CD4-positive, alpha-beta T cell treated with Interleukin-17A for 1 hour (primary cell): ENCODE measurements around the gene MYO10.

Experiments
- DNase-seq: peaks from one replicate; pipeline ENCODE4 v3.0.0-alpha.2; 2020

MYO10 gene

DNA sequence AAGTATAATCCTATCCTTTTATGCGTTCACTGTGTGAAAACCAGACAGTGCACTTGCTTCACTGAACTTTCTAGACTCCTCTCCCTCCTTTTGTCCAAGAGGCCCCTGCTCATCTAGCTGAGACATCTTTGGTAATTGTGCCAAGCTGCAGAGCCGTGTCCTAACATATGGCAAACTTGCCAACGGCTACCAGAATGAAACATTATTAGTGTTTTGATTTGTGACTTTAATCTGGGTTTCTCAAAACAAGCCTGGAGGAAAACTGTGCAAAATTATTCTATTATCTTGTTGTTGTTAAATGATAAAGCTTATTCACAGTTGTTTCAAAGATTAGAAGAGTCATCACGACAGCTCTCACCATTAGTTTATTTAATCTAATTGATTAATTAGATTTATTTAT is 240.3 kb downstream of the MYO10 start:
- DNase-seq, result no peak

DNA sequence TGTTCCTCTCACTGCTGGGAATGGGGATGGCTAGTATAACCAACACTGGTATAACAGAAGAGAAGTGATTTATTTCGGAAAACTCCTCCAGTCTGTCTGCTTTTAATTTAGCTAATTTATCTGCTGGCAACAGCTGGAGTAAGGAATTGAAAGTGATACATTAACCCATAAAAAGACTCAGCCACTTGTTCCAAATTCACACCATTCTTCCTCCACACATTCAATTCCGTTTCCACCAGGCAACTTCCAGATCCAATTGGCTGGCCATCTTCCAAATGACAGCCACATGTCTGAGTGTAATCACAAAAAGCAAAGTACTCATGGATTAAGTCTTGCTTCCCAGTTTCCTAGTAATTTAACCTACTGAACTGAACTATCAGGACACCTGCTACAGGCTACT is 242.2 kb downstream of the MYO10 start:
- DNase-seq, result no peak

DNA sequence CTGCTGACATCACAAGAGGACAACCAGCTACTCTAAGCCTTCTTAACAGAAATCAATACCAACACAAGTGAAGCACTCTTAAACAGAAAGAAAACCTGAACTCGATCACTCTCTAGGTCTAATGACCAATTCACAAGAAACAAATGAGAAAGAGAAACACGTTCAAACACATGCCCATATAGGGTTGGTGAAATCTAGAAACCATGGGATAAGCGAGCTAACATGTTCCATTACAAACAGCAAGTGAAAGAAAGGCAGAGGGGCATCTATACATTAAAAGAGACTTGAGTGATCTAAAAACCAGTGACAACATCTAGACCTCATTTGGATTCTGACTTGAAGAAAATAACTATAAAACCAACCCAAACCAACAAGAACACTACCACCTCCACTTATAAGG is 244.4 kb downstream of the MYO10 start:
- DNase-seq, result no peak

GRCh38 chr5:16690243-16690852 is 245.7 kb downstream of the MYO10 start:
- no peak for DNase-seq

- DNase-seq, result no peak
Observed at GRCh38 chr5:16687898-16688297, 248.2 kb downstream of the MYO10 start.

GRCh38 chr5:16685069-16685468 is 251.0 kb downstream of the MYO10 start:
- DNase-seq, result no peak

DNA sequence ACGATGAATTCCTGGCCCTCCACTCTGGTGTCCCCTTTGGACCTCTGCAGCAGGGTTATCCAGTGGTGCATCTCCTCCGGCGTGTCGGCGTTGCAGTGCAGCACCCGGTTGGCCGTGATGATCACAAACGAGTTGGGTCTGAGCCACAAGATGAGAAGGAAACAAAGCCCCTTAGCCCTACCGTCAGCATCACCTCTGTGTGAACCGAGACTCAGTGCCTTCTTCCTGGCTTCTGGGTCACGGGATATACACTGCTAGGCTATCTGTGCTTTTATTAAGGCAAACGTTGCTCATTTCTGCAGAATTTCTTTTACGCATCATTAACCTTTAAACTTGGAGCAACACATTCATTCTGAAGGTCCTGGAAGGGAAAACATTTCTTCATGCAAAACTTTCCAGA is 254.2 kb downstream of the MYO10 start:
- no peak for DNase-seq

DNA sequence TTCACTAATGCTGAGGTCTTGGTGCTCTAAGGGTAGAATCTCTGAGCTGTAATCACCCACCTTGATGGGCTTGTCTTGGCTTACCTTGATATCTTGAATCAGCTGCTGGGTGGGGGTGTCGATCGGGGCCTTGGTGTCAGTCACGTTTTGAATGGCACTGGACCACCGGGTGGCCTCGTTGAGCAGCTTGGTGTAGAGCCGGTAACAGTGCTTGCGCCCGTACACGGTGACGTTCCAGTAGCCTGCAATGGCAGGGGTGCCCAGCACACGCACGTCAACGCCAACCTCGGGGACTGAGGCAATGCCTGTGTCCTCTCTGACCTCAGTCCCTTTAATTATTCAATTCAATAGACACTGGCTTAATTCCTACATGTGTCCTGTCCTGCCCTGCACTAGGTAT is 256.2 kb downstream of the MYO10 start:
- no peak for DNase-seq

GRCh38 chr5:16679190-16679589 is 256.9 kb downstream of the MYO10 start:
- no peak for DNase-seq

DNA sequence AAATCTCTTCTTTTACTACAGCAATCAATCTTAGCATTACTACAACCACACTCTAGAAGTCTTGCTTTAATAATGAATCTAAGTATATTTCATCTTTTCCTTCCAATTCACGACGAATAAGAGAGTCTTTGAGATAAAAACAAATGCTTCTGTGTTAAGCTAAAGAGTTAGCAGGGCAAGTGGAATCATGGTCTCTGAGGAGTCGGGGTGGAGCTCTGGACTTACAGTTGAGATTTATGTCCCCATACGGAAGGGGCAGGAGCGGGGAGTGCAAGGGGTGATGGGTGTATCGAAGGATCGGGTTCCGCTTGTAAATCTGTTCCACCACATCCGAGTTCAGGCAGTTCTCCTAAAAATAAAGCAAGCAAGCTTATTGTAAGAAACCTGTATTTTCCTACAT is 260.3 kb downstream of the MYO10 start:
- DNase-seq, result no peak

- DNase-seq, result no peak
Observed at GRCh38 chr5:16674750-16675149, 261.3 kb downstream of the MYO10 start.

- DNase-seq, result peak; percentile 12
Observed at GRCh38 chr5:16673241-16674201, 262.6 kb downstream of the MYO10 start.

DNA sequence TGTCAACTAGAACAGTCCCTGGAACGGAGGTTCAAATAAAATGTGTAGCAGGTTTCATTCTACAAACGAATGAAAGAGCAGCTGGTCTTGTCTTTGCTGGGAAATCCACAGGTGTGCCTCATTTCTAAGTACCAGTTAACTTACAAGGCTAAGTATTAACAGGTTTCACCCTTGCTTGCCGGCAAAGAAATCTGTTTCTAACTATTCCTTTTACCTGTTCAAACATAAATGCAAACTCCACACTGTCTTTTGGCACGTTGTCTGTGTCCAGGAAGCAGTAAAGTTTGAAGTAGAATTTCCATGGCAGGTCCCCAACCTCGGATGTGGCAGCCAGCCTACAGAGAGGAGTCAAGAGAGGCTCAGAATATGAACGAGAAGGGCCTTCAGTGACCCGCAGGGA is 264.9 kb downstream of the MYO10 start:
- no peak for DNase-seq

DNA sequence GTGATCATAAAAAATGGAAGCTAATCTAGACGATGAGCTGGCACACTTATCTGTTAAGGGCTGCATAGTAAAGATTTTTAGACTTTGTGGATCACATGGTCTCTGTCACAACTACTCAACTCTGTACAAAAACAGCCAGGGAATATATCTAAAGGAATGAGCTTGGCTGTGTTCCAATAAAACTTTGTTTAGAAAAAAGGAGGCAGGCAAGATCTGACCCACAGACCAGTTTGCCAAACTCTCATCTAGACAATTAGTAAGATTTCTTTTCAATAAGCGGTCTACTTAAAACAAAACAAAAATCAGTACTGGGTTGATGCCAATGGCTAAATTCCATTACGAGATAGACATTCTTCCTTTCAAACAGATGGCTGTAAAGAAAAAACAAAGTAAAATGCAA is 266.3 kb downstream of the MYO10 start:
- no peak for DNase-seq

DNA sequence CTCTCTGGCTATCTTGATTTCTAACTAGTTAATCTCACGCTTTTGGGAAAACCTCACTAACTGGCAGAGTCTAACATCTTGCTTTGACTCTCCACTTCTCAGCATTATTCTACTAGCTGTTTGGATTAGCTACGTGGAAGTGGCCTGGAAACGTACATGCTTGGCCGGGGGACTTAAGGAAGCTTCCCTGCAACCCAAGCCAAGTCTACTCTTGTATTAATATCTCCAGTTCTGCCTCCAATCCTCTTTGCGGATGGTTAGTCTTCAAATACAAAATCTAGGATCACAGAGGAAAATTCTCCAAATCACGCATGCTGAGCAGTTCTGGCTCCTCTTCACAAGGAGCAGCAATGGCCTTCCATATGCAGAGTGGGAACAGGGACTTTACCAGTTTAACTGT is 267.5 kb downstream of the MYO10 start:
- no peak for DNase-seq

DNA sequence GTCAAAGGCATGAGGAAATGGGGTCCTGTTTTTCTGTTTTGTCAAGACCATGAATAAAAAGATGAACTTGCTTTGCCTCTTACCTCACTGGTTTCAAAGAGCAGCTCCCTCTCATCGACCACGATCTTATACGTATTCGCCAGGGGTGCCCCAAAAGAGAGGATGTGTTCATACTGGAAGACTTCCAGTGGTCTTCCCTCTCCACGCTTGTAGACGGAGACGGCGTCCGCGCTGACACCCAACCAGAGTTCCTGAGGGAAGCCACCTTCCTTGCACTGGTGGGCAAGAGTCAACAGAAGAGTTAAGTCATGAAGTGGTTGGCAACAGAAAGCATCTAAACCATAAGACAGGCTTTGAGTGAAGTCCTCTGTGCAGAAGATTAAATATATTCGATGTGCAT is 267.9 kb downstream of the MYO10 start:
- no peak for DNase-seq

GRCh38 chr5:16666883-16667398 is 269.1 kb downstream of the MYO10 start:
- DNase-seq, result peak; percentile 15

GRCh38 chr5:16666130-16666882 is 269.8 kb downstream of the MYO10 start:
- no peak for DNase-seq

- no peak for DNase-seq
Observed at GRCh38 chr5:16665601-16666000, 270.5 kb downstream of the MYO10 start.

DNA sequence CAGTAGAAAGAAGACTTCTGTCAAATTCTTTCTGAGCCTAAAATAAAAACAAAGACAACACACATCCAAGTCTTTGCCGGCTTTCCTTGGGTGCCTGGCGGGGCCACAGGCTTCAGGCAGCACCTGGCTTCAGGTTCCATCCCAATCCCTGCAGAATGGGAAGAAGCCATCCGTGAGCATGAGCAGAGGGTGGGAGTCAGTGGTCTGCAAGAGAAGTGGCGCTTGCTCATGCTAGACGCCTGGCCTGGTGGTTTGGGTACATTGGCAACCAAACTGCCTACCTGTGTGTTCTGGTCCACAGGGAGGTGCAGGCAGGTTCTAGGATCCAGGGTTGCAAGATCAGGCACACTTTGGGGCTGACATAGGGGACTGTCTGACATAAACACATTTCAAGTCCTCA is 271.7 kb downstream of the MYO10 start:
- DNase-seq, result no peak

- no peak for DNase-seq
Observed at GRCh38 chr5:16663840-16664239, 272.2 kb downstream of the MYO10 start.

DNA sequence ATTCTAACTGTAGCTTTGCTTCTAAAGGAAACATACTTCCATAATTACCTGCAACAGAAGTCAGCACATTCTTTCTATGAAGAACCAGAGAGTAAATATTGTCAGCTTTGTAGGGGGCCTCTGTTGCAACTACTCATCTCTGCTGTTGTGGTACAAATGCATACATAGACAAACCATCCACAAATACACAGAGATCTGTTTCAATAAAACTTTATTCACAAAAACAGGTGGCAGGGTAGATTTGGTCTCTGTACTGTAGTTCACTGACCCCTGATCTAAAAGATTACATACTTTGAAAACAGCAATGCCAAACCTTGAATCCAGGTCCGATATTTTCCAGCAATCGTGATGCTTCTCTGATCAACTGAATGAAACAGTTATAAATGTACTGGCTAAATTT is 274.4 kb downstream of the MYO10 start:
- DNase-seq, result no peak

- no peak for DNase-seq
Observed at GRCh38 chr5:16660982-16661381, 275.1 kb downstream of the MYO10 start.

DNA sequence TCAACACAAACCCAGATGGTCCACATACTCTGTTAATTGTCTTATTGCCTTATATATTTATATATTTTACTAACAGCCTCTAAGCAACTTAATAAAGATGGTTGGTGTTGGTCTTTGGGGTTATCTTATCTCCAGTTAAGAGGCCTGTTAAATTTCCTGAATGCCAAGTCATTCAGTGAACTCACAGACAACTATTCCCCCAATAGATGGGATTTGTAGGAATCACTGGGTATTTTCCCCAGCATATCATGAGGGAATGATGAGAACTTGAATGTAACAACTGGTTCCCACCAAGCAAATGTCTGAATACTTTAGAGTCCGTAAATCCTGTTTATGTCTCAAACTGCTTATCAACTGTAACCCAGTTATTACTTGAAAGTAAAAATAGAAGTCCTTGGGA is 276.6 kb downstream of the MYO10 start:
- DNase-seq, result no peak
